WTC11 (cell line): Measurements from ENCODE around the gene PLEKHO2. TPM values are rescaled to one million over a fixed set of nuclear protein-coding genes. Genes with fewer than 3 reads are reported as not detected.

Source experiments
- ATAC-seq: fragments of 200-7000 bp; cut with Tn5 transposase; 2 replicates; pipeline ENCODE4 v1.10.0; 2021; ENCODE audit warnings: mild to moderate bottlenecking, moderate library complexity
- CTCF ChIA-PET: fragments of 300-600 bp; sonication (Branson Sonifier 250); formaldehyde crosslinking; loops from one replicate; lab custom pipeline; 2021; ENCODE audit warnings: antibody characterized with exemption; lab: Charles Lee
- POLR2A ChIA-PET: fragments of 350-600 bp; sonication (Branson Sonifier 250); formaldehyde crosslinking; loops from one replicate; lab custom pipeline; 2021; ENCODE audit warnings: antibody characterized with exemption; lab: Charles Lee
- DNase-seq: peaks from one replicate; pipeline ENCODE4 v3.0.0; 2021; ENCODE audit warnings: low spot score
- H3K27ac Mint-ChIP-seq: 2 replicates; pipeline ENCODE4 v1.8.0; 2021; ENCODE audit warnings: mixed read lengths
- H3K27me3 Mint-ChIP-seq: 2 replicates; pipeline ENCODE4 v1.8.0; 2021; ENCODE audit warnings: low read depth, mild to moderate bottlenecking, moderate library complexity, mixed read lengths
- H3K36me3 Mint-ChIP-seq: 2 replicates; pipeline ENCODE4 v1.8.0; 2021; ENCODE audit warnings: mixed read lengths
- H3K4me1 Mint-ChIP-seq: 2 replicates; pipeline ENCODE4 v1.8.0; 2022; ENCODE audit warnings: mixed read lengths
- H3K4me3 Mint-ChIP-seq: 2 replicates; pipeline ENCODE4 v1.8.0; 2021; ENCODE audit warnings: mild to moderate bottlenecking, moderate library complexity, mixed read lengths
- H3K9me3 Mint-ChIP-seq: 2 replicates; pipeline ENCODE4 v1.8.0; 2021; ENCODE audit warnings: mixed read lengths
- CREM ChIP-seq: sonication (generic); formaldehyde crosslinking; IDR thresholded peaks from 2 replicates; pipeline ENCODE4 v1.8.1; 2022; ENCODE audit warnings: mild to moderate bottlenecking, missing genetic modification reagents, moderate library complexity
- ELF4 ChIP-seq: sonication (generic); formaldehyde crosslinking; IDR thresholded peaks from 2 replicates; pipeline ENCODE4 v1.8.1; 2022; ENCODE audit warnings: low read depth, mild to moderate bottlenecking, moderate library complexity, missing genetic modification reagents
- FOXP1 ChIP-seq: sonication (generic); formaldehyde crosslinking; IDR thresholded peaks from 2 replicates; pipeline ENCODE4 v1.8.0; 2022; ENCODE audit warnings: missing genetic modification reagents, mild to moderate bottlenecking, moderate library complexity, borderline replicate concordance
- KAT7 ChIP-seq: sonication (generic); formaldehyde crosslinking; IDR thresholded peaks from 2 replicates; pipeline ENCODE4 v1.8.1; 2023; ENCODE audit warnings: missing genetic modification reagents, mild to moderate bottlenecking, borderline replicate concordance
- MAX ChIP-seq: sonication (generic); formaldehyde crosslinking; IDR thresholded peaks from 2 replicates; pipeline ENCODE4 v1.8.0; 2022; ENCODE audit warnings: mild to moderate bottlenecking, missing genetic modification reagents
- MYBL2 ChIP-seq: sonication (generic); formaldehyde crosslinking; IDR thresholded peaks from 2 replicates; pipeline ENCODE4 v1.8.1; 2023; ENCODE audit warnings: mild to moderate bottlenecking, moderate library complexity, missing genetic modification reagents
- NR3C1 ChIP-seq: sonication (generic); formaldehyde crosslinking; conservative IDR thresholded peaks from 2 replicates; pipeline ENCODE4 v1.8.1; 2023; ENCODE audit warnings: low read depth, mild to moderate bottlenecking, missing genetic modification reagents
- PRDM15 ChIP-seq: sonication (generic); formaldehyde crosslinking; IDR thresholded peaks from 2 replicates; pipeline ENCODE4 v1.8.0; 2022; ENCODE audit warnings: missing genetic modification reagents
- PRRX2 ChIP-seq: fragments of 250-450 bp; sonication (Bioruptor Pico); IDR thresholded peaks from 2 replicates; pipeline ENCODE4 v1.8.0; 2021; ENCODE audit warnings: mild to moderate bottlenecking
- SP1 ChIP-seq: sonication (generic); formaldehyde crosslinking; conservative IDR thresholded peaks from 2 replicates; pipeline ENCODE4 v1.8.1; 2022; ENCODE audit warnings: missing genetic modification reagents
- TEAD1 ChIP-seq: sonication (generic); formaldehyde crosslinking; IDR thresholded peaks from 2 replicates; pipeline ENCODE4 v1.8.0; 2022; ENCODE audit warnings: mild to moderate bottlenecking, missing genetic modification reagents
- TEAD4 ChIP-seq: sonication (generic); formaldehyde crosslinking; IDR thresholded peaks from 2 replicates; pipeline ENCODE4 v1.8.0; 2022; ENCODE audit warnings: mild to moderate bottlenecking, missing genetic modification reagents
- TP53 ChIP-seq: sonication (generic); formaldehyde crosslinking; IDR thresholded peaks from 2 replicates; pipeline ENCODE4 v1.8.1; 2023; ENCODE audit warnings: mild to moderate bottlenecking, missing genetic modification reagents
- USF2 ChIP-seq: sonication (generic); formaldehyde crosslinking; IDR thresholded peaks from 2 replicates; pipeline ENCODE4 v1.8.1; 2023; ENCODE audit warnings: mild to moderate bottlenecking, missing genetic modification reagents, moderate library complexity
- ZNF281 ChIP-seq: sonication (generic); formaldehyde crosslinking; IDR thresholded peaks from 2 replicates; pipeline ENCODE4 v1.8.0; 2023; ENCODE audit warnings: mild to moderate bottlenecking, missing genetic modification reagents
- ZNF423 ChIP-seq: fragments of 250-450 bp; sonication (Bioruptor Pico); IDR thresholded peaks from 2 replicates; pipeline ENCODE4 v2.1.2; 2022; ENCODE audit warnings: mild to moderate bottlenecking, moderate library complexity
- total RNA-seq: library from RNA; stranded (reverse); gene quantifications from 3 replicates; pipeline ENCODE4 v1.2.3, GENCODE V29; 2021
- TF ChIP-seq, protein P1 (sequence below): sonication (generic); formaldehyde crosslinking; IDR thresholded peaks from 2 replicates; pipeline ENCODE4 v1.8.1; 2023; ENCODE audit warnings: mild to moderate bottlenecking, missing genetic modification reagents, borderline replicate concordance
- TF ChIP-seq, protein P2 (sequence below): sonication (generic); formaldehyde crosslinking; IDR thresholded peaks from 2 replicates; pipeline ENCODE4 v1.8.0; 2022; ENCODE audit warnings: mild to moderate bottlenecking, missing genetic modification reagents

The PLEKHO2 gene
- total RNA-seq, 1 experiment from 2014 or later, result 22.1 TPM

DNA sequence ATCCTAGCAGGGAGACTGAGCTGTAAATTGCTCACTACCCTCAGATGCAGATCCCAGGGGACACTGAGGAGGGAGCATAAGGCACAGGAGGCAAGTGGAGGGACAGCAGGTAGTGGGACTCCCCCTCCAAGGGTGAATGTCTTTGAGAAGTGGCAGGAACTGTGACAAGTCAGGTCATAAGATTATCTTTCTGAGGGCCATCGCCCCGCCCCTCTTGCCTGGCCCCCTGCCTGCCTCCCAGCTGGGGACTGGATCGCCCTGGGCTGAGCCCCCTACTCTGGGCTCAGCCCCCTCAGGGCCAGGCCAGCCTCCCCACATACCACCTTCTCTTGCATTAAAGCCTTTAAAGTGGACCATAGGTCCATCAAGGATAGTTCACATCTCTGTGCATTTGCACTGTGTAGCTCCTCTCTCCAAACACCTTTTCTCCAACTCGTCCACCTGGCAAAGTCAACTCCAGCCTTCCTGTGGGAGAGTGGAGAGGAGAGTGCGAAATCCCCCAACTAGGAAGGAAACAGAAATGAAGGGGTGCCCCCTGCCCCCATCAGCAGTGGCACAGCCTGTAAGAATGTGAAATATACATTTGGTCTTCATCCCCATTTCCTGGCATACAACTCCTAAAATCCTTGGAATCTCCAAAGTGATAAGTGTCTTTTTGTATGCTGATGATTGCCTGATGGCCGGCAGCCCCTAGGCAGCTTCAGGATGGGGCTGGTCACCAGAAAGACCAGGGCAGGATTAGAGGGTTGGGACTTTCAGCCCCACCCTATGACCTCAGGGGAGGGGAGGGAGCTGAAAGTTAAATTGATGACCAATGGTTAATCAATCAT lies 31.0 kb upstream of the PLEKHO2 start:
- ATAC-seq, result peak; percentile 7
- TF ChIP-seq, protein P1, sequence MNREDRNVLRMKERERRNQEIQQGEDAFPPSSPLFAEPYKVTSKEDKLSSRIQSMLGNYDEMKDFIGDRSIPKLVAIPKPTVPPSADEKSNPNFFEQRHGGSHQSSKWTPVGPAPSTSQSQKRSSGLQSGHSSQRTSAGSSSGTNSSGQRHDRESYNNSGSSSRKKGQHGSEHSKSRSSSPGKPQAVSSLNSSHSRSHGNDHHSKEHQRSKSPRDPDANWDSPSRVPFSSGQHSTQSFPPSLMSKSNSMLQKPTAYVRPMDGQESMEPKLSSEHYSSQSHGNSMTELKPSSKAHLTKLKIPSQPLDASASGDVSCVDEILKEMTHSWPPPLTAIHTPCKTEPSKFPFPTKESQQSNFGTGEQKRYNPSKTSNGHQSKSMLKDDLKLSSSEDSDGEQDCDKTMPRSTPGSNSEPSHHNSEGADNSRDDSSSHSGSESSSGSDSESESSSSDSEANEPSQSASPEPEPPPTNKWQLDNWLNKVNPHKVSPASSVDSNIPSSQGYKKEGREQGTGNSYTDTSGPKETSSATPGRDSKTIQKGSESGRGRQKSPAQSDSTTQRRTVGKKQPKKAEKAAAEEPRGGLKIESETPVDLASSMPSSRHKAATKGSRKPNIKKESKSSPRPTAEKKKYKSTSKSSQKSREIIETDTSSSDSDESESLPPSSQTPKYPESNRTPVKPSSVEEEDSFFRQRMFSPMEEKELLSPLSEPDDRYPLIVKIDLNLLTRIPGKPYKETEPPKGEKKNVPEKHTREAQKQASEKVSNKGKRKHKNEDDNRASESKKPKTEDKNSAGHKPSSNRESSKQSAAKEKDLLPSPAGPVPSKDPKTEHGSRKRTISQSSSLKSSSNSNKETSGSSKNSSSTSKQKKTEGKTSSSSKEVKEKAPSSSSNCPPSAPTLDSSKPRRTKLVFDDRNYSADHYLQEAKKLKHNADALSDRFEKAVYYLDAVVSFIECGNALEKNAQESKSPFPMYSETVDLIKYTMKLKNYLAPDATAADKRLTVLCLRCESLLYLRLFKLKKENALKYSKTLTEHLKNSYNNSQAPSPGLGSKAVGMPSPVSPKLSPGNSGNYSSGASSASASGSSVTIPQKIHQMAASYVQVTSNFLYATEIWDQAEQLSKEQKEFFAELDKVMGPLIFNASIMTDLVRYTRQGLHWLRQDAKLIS (CRISPR knock-in tag), result peak; percentile 80; the same call in 1 of the 2 replicates
- TF ChIP-seq, protein P2, sequence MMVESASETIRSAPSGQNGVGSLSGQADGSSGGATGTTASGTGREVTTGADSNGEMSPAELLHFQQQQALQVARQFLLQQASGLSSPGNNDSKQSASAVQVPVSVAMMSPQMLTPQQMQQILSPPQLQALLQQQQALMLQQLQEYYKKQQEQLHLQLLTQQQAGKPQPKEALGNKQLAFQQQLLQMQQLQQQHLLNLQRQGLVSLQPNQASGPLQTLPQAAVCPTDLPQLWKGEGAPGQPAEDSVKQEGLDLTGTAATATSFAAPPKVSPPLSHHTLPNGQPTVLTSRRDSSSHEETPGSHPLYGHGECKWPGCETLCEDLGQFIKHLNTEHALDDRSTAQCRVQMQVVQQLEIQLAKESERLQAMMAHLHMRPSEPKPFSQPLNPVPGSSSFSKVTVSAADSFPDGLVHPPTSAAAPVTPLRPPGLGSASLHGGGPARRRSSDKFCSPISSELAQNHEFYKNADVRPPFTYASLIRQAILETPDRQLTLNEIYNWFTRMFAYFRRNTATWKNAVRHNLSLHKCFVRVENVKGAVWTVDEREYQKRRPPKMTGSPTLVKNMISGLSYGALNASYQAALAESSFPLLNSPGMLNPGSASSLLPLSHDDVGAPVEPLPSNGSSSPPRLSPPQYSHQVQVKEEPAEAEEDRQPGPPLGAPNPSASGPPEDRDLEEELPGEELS (CRISPR knock-in tag), result peak; percentile 48; the same call in 1 of the 2 replicates
- no peak; the same call in 1 of the 2 replicates for TF ChIP-seq TP53 (CRISPR knock-in tag)
- peak; percentile 12; the same call in 1 of the 2 replicates for TF ChIP-seq TEAD4 (CRISPR knock-in tag)
- 0 out of 2 replicates have a peak, but pooled peaks have one; percentile 2 for TF ChIP-seq CREM (CRISPR knock-in tag)
- peak; percentile 55 for TF ChIP-seq SP1 (CRISPR knock-in tag)
- TF ChIP-seq ELF4 (CRISPR knock-in tag), result no peak
- peak; percentile 31; the same call in 1 of the 2 replicates for TF ChIP-seq MAX (CRISPR knock-in tag)
- peak; percentile 98 for TF ChIP-seq PRDM15 (CRISPR knock-in tag)
- TF ChIP-seq KAT7 (CRISPR knock-in tag), result 0 out of 2 replicates have a peak, but pooled peaks have one; percentile 51
- TF ChIP-seq USF2 (CRISPR knock-in tag), result 0 out of 2 replicates have a peak, but pooled peaks have one; percentile 23
- 0 out of 2 replicates have a peak, but pooled peaks have one; percentile 40 for TF ChIP-seq PRRX2
- TF ChIP-seq FOXP1 (CRISPR knock-in tag), result no peak
- peak; percentile 69; the same call in 1 of the 2 replicates for TF ChIP-seq ZNF423 (CRISPR knock-in tag)
- TF ChIP-seq MYBL2, result 0 out of 2 replicates have a peak, but pooled peaks have one; percentile 62
- TF ChIP-seq ZNF281 (CRISPR knock-in tag), result 0 out of 2 replicates have a peak, but pooled peaks have one; percentile 55
- TF ChIP-seq TEAD1 (CRISPR knock-in tag), result peak; percentile 96
- no peak for TF ChIP-seq NR3C1 (CRISPR knock-in tag)
- Mint-ChIP-seq H3K27ac (peak overlapping the region; percentile 99), H3K9me3 (no peaks in the 10 kb centered on the region), H3K27me3 (no peaks in the 10 kb centered on the region), H3K36me3 (peaks cover 9% of the 10 kb centered on the region; the same call in 1 of the 2 replicates), H3K4me1 (peaks cover 83% of the 10 kb centered on the region), H3K4me3 (peak overlapping the region; percentile 63)
- peak; percentile 57 for DNase-seq
- ChIA-PET CTCF (interaction anchor here (0.6 to 7.6 kb wide), 35 partner anchors 9 to 610 kb away, joined by 3 to 122 read pairs (median 6); partner anchors contain the start of genes ANKDD1A, PIF1 and RBPMS2), POLR2A (interaction anchor here (0.5 to 5.6 kb wide), 22 partner anchors 9 to 110 kb away, joined by 3 to 45 read pairs (median 4); partner anchors contain the start of genes PIF1 and PLEKHO2)
